Stimulated activated effector memory CD8-positive, alpha-beta T cell treated with anti-CD3 and anti-CD28 coated beads, Interleukin-12 subunit alpha, Interleukin-12 subunit beta, amount 100 ng/mL, for 72 hours (primary cell): Measurements from ENCODE around the gene PXMP4.
"Not testable (repeated sequence)": the region's sequence is repeated elsewhere in the genome, so short reads cannot be mapped to it uniquely, and the experiment has no call there.

ENCODE experiments used
- ATAC-seq: fragments of 150-1000 bp; cut with Tn5 transposase; 2 replicates; pipeline ENCODE4 v1.10.0; 2021
- DNase-seq, 2 donors: peaks; one replicate each; pipeline ENCODE4 v3.0.0; 2021 to 2022; ENCODE audit warnings: low spot score in 2 of 2
- H3K27ac Mint-ChIP-seq: one replicate; pipeline ENCODE4 v1.8.0; 2022; ENCODE audit warnings: mild to moderate bottlenecking, mixed read lengths
- H3K36me3 Mint-ChIP-seq: one replicate; pipeline ENCODE4 v1.8.0; 2022; ENCODE audit warnings: mild to moderate bottlenecking, mixed read lengths
- H3K4me1 Mint-ChIP-seq: one replicate; pipeline ENCODE4 v1.8.0; 2022; ENCODE audit warnings: mixed read lengths
- H3K4me3 Mint-ChIP-seq: one replicate; pipeline ENCODE4 v1.8.0; 2022; ENCODE audit warnings: mild to moderate bottlenecking, mixed read lengths
- H3K9me3 Mint-ChIP-seq: one replicate; pipeline ENCODE4 v1.8.0; 2022; ENCODE audit warnings: mixed read lengths

Gene PXMP4

GRCh38 chr20:33700696-33701441 is 19.2 kb downstream of the PXMP4 start:
- not testable (repeated sequence) for H3K9me3 Mint-ChIP-seq, ATAC-seq, H3K4me3 Mint-ChIP-seq, H3K27ac Mint-ChIP-seq, H3K36me3 Mint-ChIP-seq, H3K4me1 Mint-ChIP-seq, DNase-seq

GRCh38 chr20:33698966-33699365 is 21.1 kb downstream of the PXMP4 start:
- H3K36me3 Mint-ChIP-seq, H3K27ac Mint-ChIP-seq: not testable (repeated sequence)

GRCh38 chr20:33697129-33697528 is 23.0 kb downstream of the PXMP4 start:
- Mint-ChIP-seq H3K9me3 (no peaks in the 10 kb centered on the region), H3K36me3 (peaks cover 4% of the 10 kb centered on the region), H3K4me1 (no peaks in the 10 kb centered on the region), H3K27ac (no peak overlapping the region), H3K4me3 (no peak overlapping the region)
- no peak for DNase-seq
- ATAC-seq: no peak

More at GRCh38 chr20:33698966-33699365, 21.1 kb downstream of the PXMP4 start:
- not testable (repeated sequence) for H3K4me3 Mint-ChIP-seq, H3K9me3 Mint-ChIP-seq, ATAC-seq, H3K4me1 Mint-ChIP-seq, DNase-seq

GRCh38 chr20:33696448-33696847 is 23.7 kb downstream of the PXMP4 start:
- DNase-seq (no peak), ATAC-seq (no peak)
- H3K27ac Mint-ChIP-seq: no peak overlapping the region
- H3K4me1 Mint-ChIP-seq: no peaks in the 10 kb centered on the region
- no peak overlapping the region for H3K4me3 Mint-ChIP-seq
- H3K36me3 Mint-ChIP-seq: peaks cover 4% of the 10 kb centered on the region
- H3K9me3 Mint-ChIP-seq: no peaks in the 10 kb centered on the region

GRCh38 chr20:33694639-33695012 is 25.5 kb downstream of the PXMP4 start:
- no peaks in the 10 kb centered on the region for H3K9me3 Mint-ChIP-seq
- peak overlapping the region; percentile 77 for H3K27ac Mint-ChIP-seq
- peaks cover 4% of the 10 kb centered on the region for H3K36me3 Mint-ChIP-seq
- ATAC-seq (no peak), DNase-seq (no peak)
- H3K4me3 Mint-ChIP-seq: no peak overlapping the region
- peaks cover 6% of the 10 kb centered on the region for H3K4me1 Mint-ChIP-seq

- no peak overlapping the region for H3K4me3 Mint-ChIP-seq
- H3K27ac Mint-ChIP-seq: peak overlapping the region; percentile 77
- DNase-seq: no peak
- H3K9me3 Mint-ChIP-seq: no peaks in the 10 kb centered on the region
- H3K4me1 Mint-ChIP-seq: peaks cover 12% of the 10 kb centered on the region
- no peak for ATAC-seq
- H3K36me3 Mint-ChIP-seq: peaks cover 4% of the 10 kb centered on the region
Measured at GRCh38 chr20:33693741-33694638, 26.1 kb downstream of the PXMP4 start.

GRCh38 chr20:33693289-33693688 is 26.8 kb downstream of the PXMP4 start:
- peaks cover 4% of the 10 kb centered on the region for H3K36me3 Mint-ChIP-seq
- no peak overlapping the region for H3K4me3 Mint-ChIP-seq
- ATAC-seq: no peak
- no peaks in the 10 kb centered on the region for H3K9me3 Mint-ChIP-seq
- DNase-seq: no peak
- peaks cover 19% of the 10 kb centered on the region for H3K4me1 Mint-ChIP-seq
- H3K27ac Mint-ChIP-seq: no peak overlapping the region

- H3K36me3 Mint-ChIP-seq: peaks cover 18% of the 10 kb centered on the region
- peak overlapping the region; percentile 49 for H3K4me3 Mint-ChIP-seq
- no peak for DNase-seq
- H3K9me3 Mint-ChIP-seq: no peaks in the 10 kb centered on the region
- H3K27ac Mint-ChIP-seq: peak overlapping the region; percentile 80
- peak; percentile 45 for ATAC-seq
- H3K4me1 Mint-ChIP-seq: peaks cover 45% of the 10 kb centered on the region
Measured at GRCh38 chr20:33689973-33690372, 30.1 kb downstream of the PXMP4 start.

GRCh38 chr20:33689493-33689892 is 30.6 kb downstream of the PXMP4 start:
- Mint-ChIP-seq H3K36me3 (peaks cover 23% of the 10 kb centered on the region), H3K4me1 (peaks cover 50% of the 10 kb centered on the region), H3K4me3 (peak overlapping the region; percentile 49), H3K27ac (peak overlapping the region; percentile 80), H3K9me3 (no peaks in the 10 kb centered on the region)
- ATAC-seq (no peak), DNase-seq (no peak)

- Mint-ChIP-seq H3K4me3 (peak overlapping the region; percentile 12), H3K27ac (peak overlapping the region; percentile 40), H3K9me3 (no peaks in the 10 kb centered on the region), H3K4me1 (peaks cover 51% of the 10 kb centered on the region), H3K36me3 (peaks cover 24% of the 10 kb centered on the region)
- ATAC-seq: no peak
- no peak for DNase-seq
Measured at GRCh38 chr20:33688938-33689424, 31.1 kb downstream of the PXMP4 start.

GRCh38 chr20:33687993-33688937 is 31.8 kb downstream of the PXMP4 start:
- peak overlapping the region; percentile 59 for H3K27ac Mint-ChIP-seq

GRCh38 chr20:33687370-33687915 is 32.7 kb downstream of the PXMP4 start:
- ATAC-seq: no peak
- Mint-ChIP-seq H3K4me3 (peak overlapping the region; percentile 84), H3K27ac (peak overlapping the region; percentile 59), H3K4me1 (peaks cover 54% of the 10 kb centered on the region), H3K36me3 (peaks cover 40% of the 10 kb centered on the region), H3K9me3 (no peaks in the 10 kb centered on the region)
- no peak for DNase-seq

More at GRCh38 chr20:33687993-33688937, 31.8 kb downstream of the PXMP4 start:
- Mint-ChIP-seq H3K36me3 (peaks cover 31% of the 10 kb centered on the region), H3K4me1 (peaks cover 51% of the 10 kb centered on the region), H3K4me3 (peak overlapping the region; percentile 84), H3K9me3 (no peaks in the 10 kb centered on the region)
- DNase-seq (no peak), ATAC-seq (no peak)

- no peak for DNase-seq
- H3K9me3 Mint-ChIP-seq: no peaks in the 10 kb centered on the region
- H3K4me1 Mint-ChIP-seq: peaks cover 59% of the 10 kb centered on the region
- H3K4me3 Mint-ChIP-seq: peak overlapping the region; percentile 84
- peaks cover 43% of the 10 kb centered on the region for H3K36me3 Mint-ChIP-seq
- no peak for ATAC-seq
- peak overlapping the region; percentile 59 for H3K27ac Mint-ChIP-seq
Measured at GRCh38 chr20:33686984-33687366, 33.1 kb downstream of the PXMP4 start.

- peaks cover 65% of the 10 kb centered on the region for H3K4me1 Mint-ChIP-seq
- H3K9me3 Mint-ChIP-seq: no peaks in the 10 kb centered on the region
- ATAC-seq: peak; percentile 92
- peak; percentile 95 to 96 for DNase-seq
- H3K36me3 Mint-ChIP-seq: peaks cover 43% of the 10 kb centered on the region
- peak within 1 kb of the TSS; percentile 89 for H3K27ac Mint-ChIP-seq
- H3K4me3 Mint-ChIP-seq: peak within 1 kb of the TSS; percentile 84
Measured at GRCh38 chr20:33686100-33686983, 33.8 kb downstream of the PXMP4 start, which contains the start of gene E2F1. E2F1 (minus strand) TSS chr20:33686385; CDS start chr20:33686264, 121 bp downstream.
